Measurements from ENCODE around the gene METTL3. TPM values are rescaled to one million over a fixed set of nuclear protein-coding genes. Genes with fewer than 3 reads are reported as not detected.

Gene METTL3
- total RNA-seq = 63.1 and 65.0 TPM in 2 replicates
- polyA plus RNA-seq = 80.2 and 85.3 TPM in 2 replicates
- 61.6 and 67.3 TPM in 2 replicates for polyA plus RNA-seq (2011; cell fraction: cytosol; rRNA removed)
- polyA plus RNA-seq (2011; cell fraction: nucleus; rRNA removed) = 465 and 505 TPM in 2 replicates
- polyA plus RNA-seq (2012) = 45.6 and 57.2 TPM in 2 replicates
- polyA minus RNA-seq = 85.6 and 92.0 TPM in 2 replicates
- 28.1 TPM for polyA minus RNA-seq (2011; cell fraction: cytosol; rRNA and poly(A)+ RNA removed)
- polyA minus RNA-seq (2011; cell fraction: nucleus; rRNA and poly(A)+ RNA removed) = 60.7 and 85.7 TPM in 2 replicates
- percentile 90 among the genes with signal in this experiment for Bru-seq, nascent RNA
- BruChase-seq, experiment 1, labeled RNA remaining after a 6-hour chase = percentile 93 among the genes with signal in this experiment
- percentile 95 among the genes with signal in this experiment for BruChase-seq, experiment 2, labeled RNA remaining after a 2-hour chase
- long read RNA-seq, transcript METTL3-201 (11 exons, 2,015 nt) = major isoform, 122 of 190 reads
- long read RNA-seq, partial matches to known transcripts = 1 of 190 reads
- long read RNA-seq, other reads (novel, unspliced or antisense) = 63 of 190 reads

DNA sequence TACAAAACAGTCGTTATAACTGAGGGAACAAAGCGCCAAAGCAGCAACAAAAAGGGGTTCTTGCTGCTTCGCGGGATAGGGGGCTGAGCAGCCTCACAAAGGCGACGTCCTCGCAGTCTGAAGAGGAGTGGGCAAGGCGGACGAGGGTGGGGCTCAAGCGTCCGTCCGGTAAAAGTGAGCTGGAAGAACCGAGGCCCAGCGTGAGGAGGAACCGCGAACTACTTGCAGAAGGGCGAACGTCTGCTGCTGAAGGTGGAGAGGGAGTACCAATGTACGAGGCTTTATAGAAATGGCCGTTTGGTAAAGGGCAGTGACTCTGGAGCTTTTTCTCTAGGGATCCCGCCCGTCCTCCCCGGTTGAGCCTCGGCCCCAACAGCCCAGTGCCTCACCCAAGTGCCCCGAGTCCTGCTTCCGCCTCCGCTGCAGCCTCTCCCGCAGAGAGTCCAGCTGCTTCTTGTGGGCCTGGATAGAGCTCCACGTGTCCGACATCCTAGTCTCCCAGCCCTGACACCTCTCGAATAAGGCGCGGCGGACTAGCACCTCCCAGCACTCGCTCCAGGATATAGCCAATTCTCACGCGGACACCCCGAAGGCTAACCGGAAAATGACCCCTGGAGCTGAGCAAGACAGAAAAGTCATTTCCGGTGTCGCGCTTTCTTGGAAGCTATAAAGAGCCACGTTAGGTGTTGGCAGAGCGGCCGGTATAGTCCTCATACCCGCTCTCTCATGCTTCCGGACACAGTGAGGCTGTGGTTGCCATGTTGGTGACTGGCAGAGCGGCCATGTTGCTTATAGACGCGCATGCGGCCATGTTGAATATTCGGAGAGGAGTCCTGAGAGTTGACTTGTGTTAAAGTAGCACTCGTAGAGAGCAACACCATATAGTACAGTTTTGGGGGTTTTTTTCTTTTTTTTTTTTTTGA, at the start of gene METTL3:
Gene METTL3 (minus strand): TSS at position 606 of the 923 bp plus-strand sequence. CDS start 117 bp downstream, at position 489.
- H3K79me2 ChIP-seq (ENCODE audit: control insufficient read depth, insufficient read depth, low read length) = peaks cover 45% of the 10 kb centered on the region
- DNase-seq (ENCODE audit: low read depth, low spot score) = peak; percentile 99
- H4K20me1 ChIP-seq (replicated peaks; ENCODE audit: control insufficient read depth, extremely low read depth, insufficient read depth, low read length) = no peaks in the 10 kb centered on the region
- H3K27ac ChIP-seq (ENCODE audit: insufficient read depth, low read depth, low read length) = peak within 1 kb of the TSS; percentile 71
- peaks cover 11% of the 10 kb centered on the region for H3K4me1 ChIP-seq (ENCODE audit: control insufficient read depth, extremely low read depth, insufficient read depth, low read length)
- TF ChIP-seq POLR2A (IDR thresholded peaks at IDR 0.05; ENCODE audit: low read depth, low read length) (peak; percentile 73), MYC (IDR thresholded peaks at IDR 0.05; ENCODE audit: low read depth, low read length) (no peak), POLR2AphosphoS5 (IDR thresholded peaks at IDR 0.05; ENCODE audit: insufficient read depth, low read depth, low read length) (peak; percentile 85)
- TF ChIP-seq, protein P1, sequence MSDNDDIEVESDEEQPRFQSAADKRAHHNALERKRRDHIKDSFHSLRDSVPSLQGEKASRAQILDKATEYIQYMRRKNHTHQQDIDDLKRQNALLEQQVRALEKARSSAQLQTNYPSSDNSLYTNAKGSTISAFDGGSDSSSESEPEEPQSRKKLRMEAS (IDR thresholded peaks at IDR 0.05; ENCODE audit: insufficient read depth, insufficient read length) = peak; percentile 92
- H3K27me3 ChIP-seq (ENCODE audit: control insufficient read depth in 2 of 2, insufficient read depth in 2 of 2, low read length in 2 of 2) = peaks cover 2 to 12% of the 10 kb centered on the region in 2 experiments
- peak within 1 kb of the TSS; percentile 84 for H3K9ac ChIP-seq (replicated peaks; ENCODE audit: extremely low read depth, insufficient read depth, low read length)
- peak within 1 kb of the TSS; percentile 75 to 91 (median 84) for H3K4me3 ChIP-seq (replicated peaks in 1 of 3; ENCODE audit: insufficient read depth in 1 of 3, low read depth in 1 of 3, low read length in 3 of 3)
- ChIA-PET CTCF (interaction anchor here (0.7 to 4.6 kb wide), 13 partner anchors 10 to 407 kb away, joined by 3 to 65 read pairs (median 3); partner anchors contain the start of genes CHD8, RAB2B, SALL2 and TOX4), POLR2A (interaction anchor here (1.4 to 1.5 kb wide), 3 partner anchors 15 to 74 kb away, joined by 7 to 19 read pairs (median 9); partner anchors contain the start of genes RAB2B, SALL2 and TOX4)
- intact Hi-C loops (cut with micrococcal nuclease) = loop anchor here (1.0 kb wide), 4 partner anchors 15 to 128 kb away; partner anchors contain the start of genes SALL2 and TOX4
- FAIRE-seq = peak; percentile 97
- TSS peak; percentile 55 for BruUV-seq (replicated peaks)
- no peaks in the 10 kb centered on the region for H3K36me3 ChIP-seq (ENCODE audit: control insufficient read depth in 2 of 2, extremely low read depth in 1 of 2, insufficient read depth in 2 of 2, low read length in 2 of 2)
- H3K4me2 ChIP-seq (ENCODE audit: insufficient read depth, low read length) = peak within 1 kb of the TSS; percentile 99
- peak within 1 kb of the TSS; percentile 79 for H2AFZ ChIP-seq (ENCODE audit: low read depth, low read length)
- H3K9me3 ChIP-seq (replicated peaks; ENCODE audit: control insufficient read depth, insufficient read depth, low read length) = no peaks in the 10 kb centered on the region
- H3K9me1 ChIP-seq (replicated peaks; ENCODE audit: control insufficient read depth, extremely low read depth, insufficient read depth, low read length) = no peaks in the 10 kb centered on the region
- dilution Hi-C loops (cut with MboI; ENCODE audit: extremely low pct_ligation_motif_present, low sequenced_read_pairs) = no loop called here

Data from endothelial cell of umbilical vein (primary cell).